HG02642 (cell line): ENCODE measurements around the gene LYPD4.
"Not testable (repeated sequence)": the region's sequence is repeated elsewhere in the genome, so short reads cannot be mapped to it uniquely, and the experiment has no call there.

Experiments
- ATAC-seq: cut with Tn5 transposase; IDR thresholded peaks from one replicate; pipeline ENCODE4 v1.9.1; 2021; ENCODE audit warnings: mild to moderate bottlenecking; ENCODE audit not compliant: unreplicated experiment, poor library complexity

LYPD4 gene

GRCh38 chr19:41875973-41876372 lies 31.5 kb upstream of the LYPD4 start:
- not testable (repeated sequence) for ATAC-seq

- no peak for ATAC-seq
Measured at GRCh38 chr19:41872775-41873647, 28.5 kb upstream of the LYPD4 start.

GRCh38 chr19:41872384-41872774 lies 27.9 kb upstream of the LYPD4 start:
- no peak for ATAC-seq

- ATAC-seq = peak; percentile 47
Measured at GRCh38 chr19:41871573-41872383, 27.3 kb upstream of the LYPD4 start.

GRCh38 chr19:41870401-41870873 lies 26.0 kb upstream of the LYPD4 start:
- no peak for ATAC-seq

GRCh38 chr19:41869374-41869955 lies 25.0 kb upstream of the LYPD4 start:
- no peak for ATAC-seq

GRCh38 chr19:41868989-41869300 lies 24.5 kb upstream of the LYPD4 start:
- ATAC-seq = no peak

- no peak for ATAC-seq
Measured at GRCh38 chr19:41868120-41868988, 23.9 kb upstream of the LYPD4 start.

GRCh38 chr19:41866284-41866683 lies 21.8 kb upstream of the LYPD4 start:
- no peak for ATAC-seq

GRCh38 chr19:41864374-41864773 lies 19.9 kb upstream of the LYPD4 start:
- no peak for ATAC-seq

- ATAC-seq = no peak
Measured at GRCh38 chr19:41863209-41863931, 18.9 kb upstream of the LYPD4 start.

- ATAC-seq = no peak
Measured at GRCh38 chr19:41862445-41862986, 18.0 kb upstream of the LYPD4 start.

- no peak for ATAC-seq
Measured at GRCh38 chr19:41861846-41862245, 17.4 kb upstream of the LYPD4 start.

- ATAC-seq = no peak
Measured at GRCh38 chr19:41861116-41861768, 16.8 kb upstream of the LYPD4 start.

- ATAC-seq = no peak
Measured at GRCh38 chr19:41860419-41861115, 16.1 kb upstream of the LYPD4 start.

GRCh38 chr19:41859618-41860418 lies 15.3 kb upstream of the LYPD4 start, which contains the start of gene RPS19:
RPS19 (plus strand) TSS chr19:41860255; CDS start chr19:41860775, 520 bp downstream.
- ATAC-seq = peak; percentile 84

- ATAC-seq = no peak
Measured at GRCh38 chr19:41859213-41859617, 14.7 kb upstream of the LYPD4 start.
